GM12801 (cell line): Measurements from ENCODE around the gene JOSD1.

ENCODE experiments used
- TF ChIP-seq, protein P1 (sequence below): IDR thresholded peaks from one replicate; pipeline ENCODE4 v1.5.1; 2011; ENCODE audit warnings: control low read depth; ENCODE audit not compliant: insufficient read length; ENCODE audit errors: extremely low read depth

Gene JOSD1

DNA sequence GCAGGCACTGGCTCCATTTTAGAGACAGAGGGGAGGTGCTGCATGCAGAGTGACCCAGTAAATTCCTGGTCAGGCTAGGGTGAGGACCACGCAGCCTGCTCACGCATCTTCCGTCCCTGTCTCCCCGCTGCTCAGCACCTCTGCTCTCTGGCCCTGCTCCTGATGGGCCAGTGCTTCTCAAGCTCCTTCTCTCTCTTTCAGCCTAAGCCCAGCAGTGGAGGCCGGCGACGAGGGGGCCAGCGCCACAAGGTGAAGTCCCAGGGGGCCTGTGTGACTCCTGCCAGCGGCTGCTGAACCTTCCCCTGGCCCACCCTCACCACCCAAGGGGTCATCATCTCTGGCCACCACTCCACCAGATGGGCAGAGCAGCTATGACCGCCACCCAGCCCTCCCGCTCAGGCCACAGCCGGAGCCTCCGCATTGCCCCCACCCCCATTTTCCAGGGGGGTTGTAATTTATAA is 29.7 kb upstream of the JOSD1 start:
- TF ChIP-seq, protein P1, sequence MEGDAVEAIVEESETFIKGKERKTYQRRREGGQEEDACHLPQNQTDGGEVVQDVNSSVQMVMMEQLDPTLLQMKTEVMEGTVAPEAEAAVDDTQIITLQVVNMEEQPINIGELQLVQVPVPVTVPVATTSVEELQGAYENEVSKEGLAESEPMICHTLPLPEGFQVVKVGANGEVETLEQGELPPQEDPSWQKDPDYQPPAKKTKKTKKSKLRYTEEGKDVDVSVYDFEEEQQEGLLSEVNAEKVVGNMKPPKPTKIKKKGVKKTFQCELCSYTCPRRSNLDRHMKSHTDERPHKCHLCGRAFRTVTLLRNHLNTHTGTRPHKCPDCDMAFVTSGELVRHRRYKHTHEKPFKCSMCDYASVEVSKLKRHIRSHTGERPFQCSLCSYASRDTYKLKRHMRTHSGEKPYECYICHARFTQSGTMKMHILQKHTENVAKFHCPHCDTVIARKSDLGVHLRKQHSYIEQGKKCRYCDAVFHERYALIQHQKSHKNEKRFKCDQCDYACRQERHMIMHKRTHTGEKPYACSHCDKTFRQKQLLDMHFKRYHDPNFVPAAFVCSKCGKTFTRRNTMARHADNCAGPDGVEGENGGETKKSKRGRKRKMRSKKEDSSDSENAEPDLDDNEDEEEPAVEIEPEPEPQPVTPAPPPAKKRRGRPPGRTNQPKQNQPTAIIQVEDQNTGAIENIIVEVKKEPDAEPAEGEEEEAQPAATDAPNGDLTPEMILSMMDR = no peak

DNA sequence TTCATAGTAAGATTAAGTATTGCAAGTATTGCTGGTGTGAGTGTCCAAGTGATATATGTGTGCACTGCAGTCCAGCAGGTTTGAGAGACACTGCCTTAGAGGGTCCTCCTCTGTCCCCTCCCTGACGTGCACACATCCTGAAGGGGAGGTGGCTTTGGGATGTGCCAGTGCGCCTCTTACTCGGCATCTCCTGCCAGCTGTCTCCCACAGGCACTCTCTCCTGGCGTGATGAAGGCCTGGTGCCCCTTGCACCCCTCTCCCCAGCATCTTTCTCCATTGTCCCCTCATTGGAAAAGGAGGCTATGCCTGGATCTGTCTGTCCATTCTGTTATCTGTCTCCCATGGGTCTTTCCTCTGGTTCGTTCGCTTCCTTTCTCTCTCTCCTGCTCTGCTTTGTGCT is 29.2 kb upstream of the JOSD1 start:
- TF ChIP-seq, protein P1 = no peak

DNA sequence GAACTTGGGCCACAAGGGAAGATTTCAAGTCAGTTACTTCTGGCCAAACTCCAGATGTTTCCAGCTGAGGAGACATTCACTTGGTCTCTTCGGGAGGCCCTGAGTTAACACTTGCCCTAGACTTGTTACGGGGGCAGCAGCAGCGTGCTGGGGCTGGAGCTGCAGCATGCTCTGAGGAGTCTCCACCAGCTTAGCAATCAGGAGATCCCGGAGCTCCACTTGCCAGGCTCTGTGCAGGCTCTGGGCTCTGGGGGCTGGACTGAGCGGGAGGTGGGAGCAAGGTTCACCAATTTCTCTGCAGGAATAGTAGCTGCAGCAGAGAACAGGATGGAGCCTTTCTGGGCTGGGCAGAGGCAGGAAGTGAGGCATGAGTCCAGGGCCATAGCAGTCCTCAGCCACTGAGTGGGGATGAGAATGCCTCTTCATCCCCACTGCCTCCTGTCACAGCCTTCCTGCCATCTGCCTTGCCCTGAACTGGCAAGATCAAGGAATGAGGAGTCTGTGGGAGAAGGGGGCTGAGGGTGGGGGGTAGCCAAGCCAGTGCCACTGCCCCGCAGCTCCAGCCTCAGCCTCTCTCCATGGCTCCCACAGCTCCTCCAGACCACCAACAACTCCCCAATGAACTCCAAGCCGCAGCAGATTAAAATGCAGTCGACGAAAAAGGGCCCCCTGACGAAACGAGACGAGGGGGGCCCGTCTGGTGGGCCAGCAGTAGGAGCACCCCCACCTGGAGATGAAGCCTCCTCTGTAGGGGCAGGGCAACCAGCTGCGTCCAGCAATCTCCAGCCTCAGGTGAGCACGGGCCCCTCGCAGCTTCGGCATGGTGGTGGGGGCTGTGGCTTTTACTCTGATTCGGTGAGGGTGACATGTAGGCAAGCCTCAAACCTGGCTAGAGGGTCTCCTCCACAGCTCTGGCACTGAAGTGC is 28.4 kb upstream of the JOSD1 start:
- TF ChIP-seq, protein P1 = no peak

DNA sequence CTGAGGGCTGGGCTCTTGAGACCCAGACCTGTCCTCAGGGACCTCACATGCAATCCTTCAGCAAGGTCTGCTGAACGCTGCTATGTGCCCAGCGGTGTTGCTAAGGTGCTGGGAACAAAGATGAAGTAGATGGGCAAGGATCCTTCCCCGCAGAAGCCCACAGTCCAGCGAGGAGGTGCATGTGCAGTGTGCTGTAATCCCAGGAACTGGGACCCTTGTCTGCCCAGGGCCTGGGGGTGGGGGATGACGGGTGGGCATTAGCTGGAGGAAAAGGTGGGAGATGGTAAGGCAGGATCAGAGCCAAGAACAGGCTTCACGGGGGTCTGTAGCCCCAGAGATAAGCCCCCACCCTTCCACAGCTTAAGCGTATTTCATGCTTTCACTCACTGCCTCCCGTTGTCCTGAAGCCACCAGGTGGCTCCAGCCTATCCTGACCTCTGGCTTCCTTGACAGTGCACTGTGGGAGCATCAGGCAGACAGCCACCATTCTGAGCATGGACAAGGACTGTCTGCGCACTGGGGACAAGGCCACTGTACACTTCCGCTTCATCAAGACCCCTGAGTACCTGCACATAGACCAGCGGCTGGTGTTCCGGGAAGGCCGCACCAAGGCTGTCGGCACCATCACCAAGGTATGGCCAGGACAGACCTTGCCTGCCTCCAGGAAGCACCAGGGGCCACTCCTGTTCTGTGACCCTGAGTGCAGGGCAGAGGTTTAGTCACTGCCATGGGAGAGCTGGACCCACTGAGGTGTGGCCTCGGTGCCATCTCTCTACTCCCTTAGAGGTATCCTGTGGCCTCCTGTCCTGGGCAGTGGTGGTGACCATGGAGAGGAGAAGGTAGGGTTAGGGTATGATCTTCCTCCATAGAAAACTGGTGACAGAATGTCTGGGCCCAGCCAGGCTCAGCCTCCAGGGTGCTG is 27.0 kb upstream of the JOSD1 start:
- TF ChIP-seq, protein P1 = no peak

DNA sequence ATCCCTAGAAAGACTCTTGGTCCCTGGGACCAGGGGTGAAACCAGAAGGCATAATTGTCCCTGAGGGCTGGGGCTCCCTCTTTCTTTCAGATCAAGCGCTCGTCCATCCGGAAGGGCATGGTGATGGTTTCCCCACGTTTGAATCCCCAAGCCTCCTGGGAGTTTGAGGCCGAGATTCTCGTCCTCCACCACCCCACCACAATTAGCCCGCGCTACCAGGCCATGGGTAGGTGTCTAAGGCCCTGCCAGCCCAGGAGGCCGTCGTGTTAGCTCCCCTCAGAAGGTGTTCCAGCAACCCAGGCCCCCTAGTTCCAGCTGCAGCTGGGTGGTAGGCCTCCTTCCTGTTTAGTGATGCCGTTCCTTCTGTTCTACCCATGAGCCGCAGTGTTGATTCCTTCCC is 26.4 kb upstream of the JOSD1 start:
- TF ChIP-seq, protein P1 = no peak

DNA sequence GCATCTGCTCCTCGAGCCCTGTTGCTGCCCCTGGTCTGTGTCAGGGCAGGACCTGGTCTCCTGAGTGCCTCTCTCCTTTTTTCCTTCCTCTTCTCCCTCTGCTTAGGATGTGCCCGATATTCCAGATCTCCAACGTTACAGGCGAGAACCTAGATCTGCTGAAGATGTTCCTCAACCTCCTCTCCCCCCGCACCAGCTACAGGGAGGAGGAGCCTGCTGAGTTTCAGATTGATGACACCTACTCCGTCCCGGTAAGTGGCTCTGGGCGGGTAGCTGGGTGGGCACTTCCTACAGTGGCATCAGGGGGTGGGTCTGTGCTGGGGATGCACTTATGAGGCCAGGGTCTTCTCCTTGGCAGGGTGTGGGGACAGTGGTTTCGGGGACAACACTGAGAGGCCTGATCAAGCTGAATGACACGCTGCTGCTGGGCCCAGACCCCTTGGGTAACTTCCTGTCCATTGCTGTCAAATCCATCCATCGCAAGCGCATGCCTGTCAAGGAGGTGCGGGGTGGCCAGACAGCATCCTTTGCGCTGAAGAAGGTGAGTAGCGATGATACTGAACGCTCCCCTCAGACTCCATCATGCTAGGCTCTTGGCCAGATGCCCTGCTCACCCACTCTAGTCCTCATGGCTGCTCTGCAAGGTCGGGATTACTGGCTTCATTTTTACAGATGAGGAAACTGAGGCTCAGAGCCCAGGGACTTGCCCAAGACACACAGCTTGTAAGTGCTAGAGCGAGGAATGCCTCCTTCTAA is 25.3 kb upstream of the JOSD1 start:
- TF ChIP-seq, protein P1 = no peak
